PC-9 (cell line): ENCODE measurements around the gene MICU2. TPM values are rescaled to one million over a fixed set of nuclear protein-coding genes. Genes with fewer than 3 reads are reported as not detected.
"Not testable (repeated sequence)": the region's sequence is repeated elsewhere in the genome, so short reads cannot be mapped to it uniquely, and the experiment has no call there.

Experiments used
- BruUV-seq: library from RNA; stranded (reverse); fragments of 400-500 nt; replicated peaks from 2 replicates; lab custom pipeline; 2021; lab: Mats Ljungman, UMichigan
- CTCF ChIA-PET: fragments of 300-600 bp; sonication (Branson Sonifier 250); formaldehyde crosslinking; loops from one replicate; lab custom pipeline; 2022; ENCODE audit warnings: antibody characterized with exemption; lab: Charles Lee
- POLR2A ChIA-PET: fragments of 300-600 bp; sonication (Branson Sonifier 250); formaldehyde crosslinking; loops from one replicate; lab custom pipeline; 2022; ENCODE audit warnings: antibody characterized with exemption; ENCODE audit not compliant: unreplicated experiment; lab: Charles Lee
- DNase-seq, 2 experiments: peaks; one replicate each; pipeline versions ENCODE4 v3.0.0 to v3.0.0-alpha.2; 2015 to 2022; ENCODE audit warnings: mixed read lengths in 1 of 2
- H2AFZ ChIP-seq: fragments of 200-600 bp; sonication (generic); 2 replicates; pipeline ENCODE4 v1.8.1; 2017; ENCODE audit warnings: antibody characterized with exemption
- H3F3A ChIP-seq: fragments of 200-600 bp; sonication (generic); 2 replicates; pipeline ENCODE4 v1.8.1; 2017; ENCODE audit warnings: antibody characterized with exemption, mild to moderate bottlenecking, low read depth; ENCODE audit not compliant: insufficient read depth
- H3K27ac ChIP-seq: fragments of 200-600 bp; sonication (generic); 2 replicates; pipeline ENCODE4 v1.6.1; 2016; ENCODE audit warnings: mixed run types
- H3K27me3 ChIP-seq: fragments of 200-600 bp; sonication (generic); 2 replicates; pipeline ENCODE4 v1.6.1; 2016; ENCODE audit warnings: low read depth, mixed run types; ENCODE audit not compliant: insufficient read depth
- H3K36me3 ChIP-seq: fragments of 200-600 bp; sonication (generic); 2 replicates; pipeline ENCODE4 v1.6.1; 2016; ENCODE audit warnings: low read depth, mixed run types
- H3K4me1 ChIP-seq: fragments of 200-600 bp; sonication (generic); replicated peaks from 2 replicates; pipeline ENCODE4 v1.6.1; 2016; ENCODE audit warnings: mixed run types; ENCODE audit not compliant: insufficient read depth
- H3K4me2 ChIP-seq: fragments of 200-600 bp; sonication (generic); 2 replicates; pipeline ENCODE4 v1.6.1; 2017; ENCODE audit warnings: mixed run types
- H3K4me3 ChIP-seq: fragments of 200-600 bp; sonication (generic); 2 replicates; pipeline ENCODE4 v1.6.1; 2016; ENCODE audit warnings: mixed run types
- H3K79me2 ChIP-seq: fragments of 200-600 bp; sonication (generic); 2 replicates; pipeline ENCODE4 v1.6.1; 2017; ENCODE audit warnings: low read depth, mixed run types
- H3K9me2 ChIP-seq: fragments of 200-600 bp; sonication (generic); 2 replicates; pipeline ENCODE4 v1.8.1; 2017; ENCODE audit warnings: mild to moderate bottlenecking; ENCODE audit not compliant: insufficient read depth
- H3K9me3 ChIP-seq: fragments of 200-600 bp; sonication (generic); 2 replicates; pipeline ENCODE4 v1.8.1; 2016; ENCODE audit warnings: low read depth; ENCODE audit not compliant: insufficient read depth
- H4K20me1 ChIP-seq: fragments of 200-600 bp; sonication (generic); 2 replicates; pipeline ENCODE4 v1.8.1; 2017; ENCODE audit not compliant: insufficient read depth
- EZH2 ChIP-seq: fragments of 200-600 bp; sonication (generic); IDR thresholded peaks from 2 replicates; pipeline ENCODE4 v1.8.0; 2017; ENCODE audit warnings: antibody characterized with exemption, low read depth
- intact Hi-C: fragments of 100-400 bp; cut with micrococcal nuclease; formaldehyde crosslinking; loops from one replicate; pipeline ENCODE4 v1.10.0; 2022; ENCODE audit not compliant: unreplicated experiment
- total RNA-seq: library from RNA; stranded (reverse); gene quantifications from 2 replicates; pipeline ENCODE4 v1.2.3, GENCODE V29; 2021
- TF ChIP-seq, protein P1 (sequence below): fragments of 200-600 bp; sonication (generic); conservative IDR thresholded peaks from 2 replicates; pipeline ENCODE4 v1.6.1; 2017; ENCODE audit warnings: mixed run types, antibody characterized with exemption, mild to moderate bottlenecking, moderate library complexity

The MICU2 gene
- total RNA-seq, 1 experiment from 2014 or later, result 18.3 TPM

GRCh38 chr13:21594715-21595545 lies 9.0 kb downstream of the MICU2 start:
- CTCF ChIA-PET, result no interaction called here
- Histone ChIP-seq H3K4me2 (no peak overlapping the region), H4K20me1 (0 out of 2 replicates have a peak, but pooled peaks cover 11% of the 10 kb centered on the region), H3K79me2 (peaks cover 32% of the 10 kb centered on the region; the same call in 1 of the 2 replicates), H3F3A (no peaks in the 10 kb centered on the region), H3K4me3 (no peak overlapping the region), H3K36me3 (no peaks in the 10 kb centered on the region), H3K9me2 (no peaks in the 10 kb centered on the region), H3K27me3 (no peaks in the 10 kb centered on the region), H3K9me3 (no peaks in the 10 kb centered on the region; the same call in 1 of the 2 replicates), H3K27ac (no peak overlapping the region), H3K4me1 (no peaks in the 10 kb centered on the region), H2AFZ (no peak overlapping the region)
- no TSS peak for BruUV-seq
- intact Hi-C loops, result no loop called here
- DNase-seq, result no peak
- TF ChIP-seq, protein P1, sequence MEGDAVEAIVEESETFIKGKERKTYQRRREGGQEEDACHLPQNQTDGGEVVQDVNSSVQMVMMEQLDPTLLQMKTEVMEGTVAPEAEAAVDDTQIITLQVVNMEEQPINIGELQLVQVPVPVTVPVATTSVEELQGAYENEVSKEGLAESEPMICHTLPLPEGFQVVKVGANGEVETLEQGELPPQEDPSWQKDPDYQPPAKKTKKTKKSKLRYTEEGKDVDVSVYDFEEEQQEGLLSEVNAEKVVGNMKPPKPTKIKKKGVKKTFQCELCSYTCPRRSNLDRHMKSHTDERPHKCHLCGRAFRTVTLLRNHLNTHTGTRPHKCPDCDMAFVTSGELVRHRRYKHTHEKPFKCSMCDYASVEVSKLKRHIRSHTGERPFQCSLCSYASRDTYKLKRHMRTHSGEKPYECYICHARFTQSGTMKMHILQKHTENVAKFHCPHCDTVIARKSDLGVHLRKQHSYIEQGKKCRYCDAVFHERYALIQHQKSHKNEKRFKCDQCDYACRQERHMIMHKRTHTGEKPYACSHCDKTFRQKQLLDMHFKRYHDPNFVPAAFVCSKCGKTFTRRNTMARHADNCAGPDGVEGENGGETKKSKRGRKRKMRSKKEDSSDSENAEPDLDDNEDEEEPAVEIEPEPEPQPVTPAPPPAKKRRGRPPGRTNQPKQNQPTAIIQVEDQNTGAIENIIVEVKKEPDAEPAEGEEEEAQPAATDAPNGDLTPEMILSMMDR, result no peak
- TF ChIP-seq EZH2, result no peak
- POLR2A ChIA-PET, result no interaction called here

- BruUV-seq, H3K36me3 ChIP-seq: not testable (repeated sequence)
Measured at GRCh38 chr13:21590665-21591456, 13.1 kb downstream of the MICU2 start.

DNA sequence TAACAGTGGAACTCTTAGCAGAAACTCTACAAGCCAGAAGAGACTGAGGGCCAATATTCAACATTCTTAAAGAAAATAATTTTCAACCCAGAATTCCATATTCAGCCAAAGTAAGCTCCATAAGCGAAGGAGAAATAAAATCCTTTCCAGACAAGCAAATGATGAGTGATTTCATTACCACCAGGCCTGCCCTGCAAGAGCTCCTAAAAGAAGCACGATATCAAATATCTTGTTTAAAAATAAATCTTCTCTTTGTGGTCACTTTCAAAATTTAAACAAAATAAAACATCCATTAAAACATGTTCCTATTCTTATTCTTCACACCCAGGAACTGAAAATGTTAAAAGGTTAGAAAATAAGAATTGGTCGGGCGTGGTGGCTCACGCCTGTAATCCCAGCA lies 13.7 kb downstream of the MICU2 start:
- Histone ChIP-seq H2AFZ (no peak overlapping the region), H4K20me1 (peaks cover 6% of the 10 kb centered on the region; the same call in 1 of the 2 replicates), H3K9me2 (no peaks in the 10 kb centered on the region), H3F3A (no peaks in the 10 kb centered on the region), H3K79me2 (peaks cover 30% of the 10 kb centered on the region; the same call in 1 of the 2 replicates), H3K9me3 (no peaks in the 10 kb centered on the region; the same call in 1 of the 2 replicates), H3K4me2 (no peak overlapping the region), H3K4me3 (no peak overlapping the region), H3K36me3 (no peaks in the 10 kb centered on the region), H3K27me3 (no peaks in the 10 kb centered on the region), H3K4me1 (no peaks in the 10 kb centered on the region), H3K27ac (no peak overlapping the region)
- intact Hi-C loops, result no loop called here
- no peak for DNase-seq
- BruUV-seq, result no TSS peak
- TF ChIP-seq, protein P1, result no peak
- TF ChIP-seq EZH2, result no peak
- ChIA-PET POLR2A (no interaction called here), CTCF (no interaction called here)

More at GRCh38 chr13:21590665-21591456, 13.1 kb downstream of the MICU2 start:
- DNase-seq, POLR2A ChIA-PET, CTCF ChIA-PET, H3F3A ChIP-seq, H3K4me2 ChIP-seq, H3K4me1 ChIP-seq, H3K9me2 ChIP-seq, H3K9me3 ChIP-seq, H2AFZ ChIP-seq, H4K20me1 ChIP-seq, H3K4me3 ChIP-seq, H3K27ac ChIP-seq, H3K27me3 ChIP-seq, intact Hi-C loops: not testable (repeated sequence)
- H3K79me2 ChIP-seq, result peaks cover 30% of the 10 kb centered on the region; the same call in 1 of the 2 replicates

GRCh38 chr13:21589510-21589909 lies 14.5 kb downstream of the MICU2 start:
- POLR2A ChIA-PET, H3K4me3 ChIP-seq, H2AFZ ChIP-seq, H3K9me2 ChIP-seq, H3K4me1 ChIP-seq, H3K4me2 ChIP-seq, H4K20me1 ChIP-seq, CTCF ChIA-PET, H3F3A ChIP-seq, DNase-seq, BruUV-seq, H3K27ac ChIP-seq, H3K36me3 ChIP-seq, H3K9me3 ChIP-seq, H3K27me3 ChIP-seq, intact Hi-C loops: not testable (repeated sequence)
- H3K79me2 ChIP-seq, result peaks cover 30% of the 10 kb centered on the region; the same call in 1 of the 2 replicates

GRCh38 chr13:21588411-21588810 lies 15.6 kb downstream of the MICU2 start:
- H3F3A ChIP-seq, intact Hi-C loops, POLR2A ChIA-PET, H3K36me3 ChIP-seq, H3K4me2 ChIP-seq, BruUV-seq, H3K4me3 ChIP-seq, CTCF ChIA-PET, DNase-seq, H3K9me3 ChIP-seq, H2AFZ ChIP-seq, H3K4me1 ChIP-seq, H3K9me2 ChIP-seq, H3K27ac ChIP-seq, H4K20me1 ChIP-seq, H3K27me3 ChIP-seq: not testable (repeated sequence)
- H3K79me2 ChIP-seq, result peaks cover 30% of the 10 kb centered on the region; the same call in 1 of the 2 replicates
